HG03159 (cell line): ENCODE results near the gene CATSPER1.
A peak's percentile ranks its signal among the peaks of the same experiment; 100 is the strongest.

Experiments used
- ATAC-seq: cut with Tn5 transposase; IDR thresholded peaks from one replicate; pipeline ENCODE4 v1.9.1; 2021; ENCODE audit warnings: mild to moderate bottlenecking, moderate library complexity; ENCODE audit not compliant: unreplicated experiment

Gene CATSPER1

DNA sequence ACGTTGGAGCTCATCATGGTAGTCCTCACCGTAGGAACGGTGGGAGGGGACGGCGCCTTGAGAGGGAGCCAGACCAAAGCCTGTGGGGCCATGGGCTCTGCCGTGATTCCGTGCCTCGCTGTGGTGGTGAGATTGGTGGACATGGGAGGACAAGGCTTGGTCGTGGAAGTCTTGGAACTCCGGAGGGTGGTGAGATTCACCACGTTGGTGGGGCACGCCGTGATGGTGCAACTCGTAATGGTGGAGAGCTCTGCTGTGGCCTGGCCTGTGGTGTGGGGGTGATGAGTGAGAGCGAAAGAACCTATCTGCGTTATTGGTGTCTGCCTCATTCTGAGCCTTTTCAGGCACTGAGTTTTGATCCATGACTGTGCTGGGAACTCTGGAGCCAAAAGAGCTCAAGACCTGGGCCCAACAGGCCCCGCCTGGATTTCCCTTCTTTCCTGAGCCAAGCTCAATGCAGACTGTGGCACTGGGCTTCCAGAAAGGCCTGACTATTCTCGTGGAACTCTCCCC is at the start of gene CATSPER1:
CATSPER1 (minus strand) TSS at position 463 of the 513 bp plus-strand sequence; CDS start at position 363, 100 bp downstream.
- ATAC-seq = no peak

- no peak for ATAC-seq
Observed at GRCh38 chr11:66075273-66075672, 49.0 kb upstream of the CATSPER1 start.

GRCh38 chr11:66073669-66074068 is 47.4 kb upstream of the CATSPER1 start:
- no peak for ATAC-seq

DNA sequence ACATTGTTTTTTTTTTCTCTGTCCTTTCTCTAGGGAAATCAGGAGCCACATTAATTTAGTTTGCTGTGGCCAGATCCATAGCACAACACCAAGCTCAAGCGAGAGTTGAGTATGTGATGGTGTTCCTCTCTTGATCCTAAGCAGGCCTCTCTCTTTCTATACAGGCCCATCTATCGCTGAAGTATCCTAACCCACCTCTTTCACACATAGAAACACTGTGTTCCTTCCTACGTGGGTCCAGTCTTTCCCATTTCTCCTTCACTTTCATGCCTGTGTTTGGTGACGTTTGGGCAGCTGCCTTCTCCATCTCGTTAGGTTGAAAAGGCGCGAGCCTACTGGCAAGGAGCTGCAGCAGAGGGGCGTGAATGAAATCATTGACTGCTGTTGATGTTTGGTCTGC is 46.2 kb upstream of the CATSPER1 start:
- no peak for ATAC-seq

GRCh38 chr11:66072081-66072480 is 45.8 kb upstream of the CATSPER1 start:
- ATAC-seq = no peak

GRCh38 chr11:66071381-66071801 is 45.1 kb upstream of the CATSPER1 start:
- ATAC-seq = no peak

- ATAC-seq = peak; percentile 15
Observed at GRCh38 chr11:66070604-66071380, 44.5 kb upstream of the CATSPER1 start.

- ATAC-seq = peak; percentile 46
Observed at GRCh38 chr11:66069715-66070603, 43.7 kb upstream of the CATSPER1 start, which contains the start of gene PACS1. Gene PACS1 (plus strand): TSS chr11:66070272. CDS start chr11:66070487, 215 bp downstream.

- peak; percentile 8 for ATAC-seq
Observed at GRCh38 chr11:66068923-66069714, 42.8 kb upstream of the CATSPER1 start.

DNA sequence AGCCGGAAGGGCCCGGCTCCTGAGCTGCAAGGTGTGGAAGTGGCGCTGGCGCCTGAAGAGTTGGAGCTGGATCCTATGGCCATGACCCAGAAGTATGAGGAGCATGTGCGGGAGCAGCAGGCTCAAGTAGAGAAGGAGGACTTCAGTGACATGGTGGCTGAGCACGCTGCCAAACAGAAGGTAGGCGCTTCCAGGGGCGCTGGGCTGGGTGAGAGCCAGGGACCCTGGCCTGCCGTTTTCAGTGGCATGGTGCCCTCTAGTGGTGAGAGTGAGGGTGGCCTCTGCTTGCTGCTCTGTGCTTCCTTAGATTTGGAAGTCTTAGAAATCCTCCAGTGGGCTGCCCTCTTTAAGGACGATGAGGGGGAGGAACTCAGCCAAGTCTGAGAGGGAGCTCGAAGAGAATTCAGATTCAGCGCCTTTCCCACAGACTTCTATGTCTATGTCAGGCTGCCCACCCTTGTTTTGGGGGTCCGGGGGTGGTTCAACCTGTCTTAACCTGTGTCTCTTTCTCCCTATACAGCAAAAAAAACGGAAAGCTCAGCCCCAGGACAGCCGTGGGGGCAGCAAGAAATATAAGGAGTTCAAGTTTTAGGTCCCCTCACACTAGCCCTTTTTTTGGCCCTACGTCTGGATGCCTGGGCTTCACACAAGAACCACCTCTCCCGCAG is 42.0 kb upstream of the CATSPER1 start:
- ATAC-seq = no peak

GRCh38 chr11:66067640-66068039 is 41.4 kb upstream of the CATSPER1 start:
- no peak for ATAC-seq

- no peak for ATAC-seq
Observed at GRCh38 chr11:66066751-66067150, 40.5 kb upstream of the CATSPER1 start.

GRCh38 chr11:66064571-66064970 is 38.3 kb upstream of the CATSPER1 start:
- ATAC-seq = no peak

DNA sequence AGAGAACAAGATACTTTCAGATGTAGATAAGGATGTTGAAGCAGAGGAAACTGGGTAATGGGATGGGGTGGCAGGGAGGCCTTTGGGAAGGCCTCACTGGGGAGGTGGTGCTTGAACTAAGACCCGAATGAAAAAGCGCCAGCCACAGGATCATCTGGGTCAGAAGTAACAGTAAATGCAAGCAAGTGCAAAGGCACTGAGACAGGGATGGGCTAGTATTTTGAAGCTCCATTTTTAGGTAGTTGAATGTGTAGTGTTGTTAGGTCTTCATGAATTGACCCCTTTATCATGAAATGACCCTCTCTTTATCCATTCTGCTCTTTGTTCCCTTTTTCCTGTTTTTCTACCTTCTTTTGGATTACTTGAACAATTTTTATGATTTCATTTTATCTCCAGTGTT is 37.6 kb upstream of the CATSPER1 start:
- no peak for ATAC-seq

DNA sequence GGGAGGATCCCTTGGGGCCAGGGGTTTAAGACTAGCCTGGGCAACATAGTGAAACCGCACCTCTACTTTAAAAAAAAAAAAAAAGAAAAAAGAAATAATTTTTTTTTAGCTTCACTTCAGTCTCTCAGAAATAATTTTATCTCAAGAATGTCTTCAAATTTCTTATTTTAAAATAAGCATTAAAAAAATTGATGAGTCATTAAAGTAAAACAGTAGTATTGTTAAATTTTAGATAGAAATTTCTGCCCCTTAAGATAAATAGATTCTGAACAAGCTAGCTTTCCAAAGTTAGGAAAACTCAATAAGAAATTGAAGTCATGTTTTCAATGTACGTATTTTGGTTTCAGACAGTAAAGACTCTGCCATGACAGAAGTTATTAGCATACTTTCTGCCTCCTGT is 36.1 kb upstream of the CATSPER1 start:
- no peak for ATAC-seq

DNA sequence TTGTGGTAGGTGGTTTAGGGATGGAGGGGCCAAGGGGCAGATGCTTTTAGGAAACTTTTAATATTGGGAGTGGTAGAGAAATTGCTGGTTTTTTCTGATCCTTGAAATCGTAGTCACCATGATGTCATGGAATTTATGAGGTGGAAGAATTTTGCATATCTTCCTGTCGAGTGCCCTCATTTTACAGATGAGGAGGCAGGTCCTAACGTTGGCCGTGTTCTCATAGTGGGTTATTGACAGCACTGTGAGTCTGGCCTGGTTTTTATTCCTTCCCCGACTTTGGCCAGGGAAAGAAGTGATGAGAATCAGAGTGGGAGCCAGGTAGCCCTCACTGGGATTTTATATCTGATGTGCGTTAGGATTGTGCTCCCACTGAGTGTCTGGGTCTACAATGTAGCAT is 35.0 kb upstream of the CATSPER1 start:
- no peak for ATAC-seq

DNA sequence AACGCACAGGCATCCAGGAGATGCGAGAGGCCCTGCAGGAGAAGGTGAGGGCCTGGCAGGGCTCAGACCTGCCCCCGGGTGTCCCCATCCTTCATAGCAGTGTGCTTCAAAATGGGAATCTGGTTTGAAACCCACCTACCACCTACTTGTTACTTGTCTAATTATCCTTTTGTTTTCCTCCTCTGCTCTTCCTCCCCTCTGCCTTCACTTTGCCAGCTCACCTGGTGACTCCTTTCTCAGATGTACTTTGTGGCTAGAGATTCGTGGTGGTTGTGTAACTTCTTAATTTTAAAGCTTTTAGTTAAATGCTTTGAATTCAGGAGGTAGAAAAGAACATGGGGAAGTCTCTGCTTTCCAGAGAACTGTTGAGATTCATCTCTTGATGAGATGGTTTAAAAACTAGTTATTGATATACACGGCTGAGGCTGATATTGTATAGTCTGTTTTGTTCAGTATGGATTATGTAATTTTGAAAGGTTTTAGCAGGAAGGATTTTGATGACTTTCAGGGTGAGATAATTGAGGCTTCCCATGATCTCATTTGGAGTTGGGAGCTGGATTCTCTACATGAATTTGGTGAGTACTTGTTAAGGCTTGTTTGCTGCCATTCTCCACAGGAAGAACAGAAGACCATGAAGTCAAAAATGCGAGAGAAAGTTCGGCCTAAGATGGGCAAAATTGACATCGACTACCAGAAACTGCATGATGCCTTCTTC is 33.8 kb upstream of the CATSPER1 start:
- no peak for ATAC-seq

DNA sequence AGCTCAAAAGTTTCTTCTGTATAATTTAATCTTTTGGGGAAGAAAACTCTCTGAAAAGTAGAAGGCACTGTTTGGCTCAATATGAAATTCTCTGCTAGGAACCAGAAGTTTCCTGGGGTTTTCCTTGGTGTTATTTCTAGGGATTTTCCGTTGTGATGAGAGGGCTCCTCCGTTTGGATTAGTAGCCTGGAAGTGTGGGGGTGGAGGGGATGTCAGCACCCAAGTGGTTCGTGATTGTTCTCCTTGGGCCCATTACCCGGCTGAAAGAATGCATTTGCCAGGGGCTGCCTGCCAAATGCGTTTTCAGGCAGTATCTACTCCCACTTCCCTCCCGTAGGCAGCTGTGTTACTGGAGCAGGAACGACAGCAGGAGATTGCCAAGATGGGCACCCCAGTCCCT is 30.2 kb upstream of the CATSPER1 start:
- ATAC-seq = no peak

GRCh38 chr11:66055021-66055420 is 28.7 kb upstream of the CATSPER1 start:
- no peak for ATAC-seq

DNA sequence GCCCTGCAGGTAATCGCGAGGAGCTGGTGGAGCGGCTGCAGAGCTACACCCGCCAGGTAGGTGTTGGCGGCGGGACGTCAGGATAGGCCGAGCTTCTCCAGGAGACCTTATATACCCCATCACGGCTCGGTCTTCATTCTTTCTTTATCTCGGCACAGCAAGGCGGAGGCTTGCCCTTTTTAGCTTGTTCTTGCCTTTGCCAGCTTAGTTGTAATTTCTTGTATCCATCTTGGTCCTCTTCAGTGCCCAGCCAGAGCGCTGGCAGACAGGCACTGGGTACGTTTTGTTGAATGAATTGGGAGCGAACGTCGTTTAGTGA is 26.3 kb upstream of the CATSPER1 start:
- ATAC-seq = no peak
